Hepatocyte (in vitro differentiated cells): ENCODE results near the gene SCAMP5. TPM values are rescaled to one million over a fixed set of nuclear protein-coding genes. Genes with fewer than 3 reads are reported as not detected.

Source experiments
- DNase-seq: peaks from one replicate; pipeline ENCODE4 v3.0.0-alpha.2; 2016; ENCODE audit warnings: low spot score
- H2AFZ ChIP-seq: fragments of 200-600 bp; sonication (generic); 2 replicates; pipeline ENCODE4 v1.6.0; 2016; ENCODE audit warnings: antibody characterized with exemption, mild to moderate bottlenecking
- H3K27ac ChIP-seq: fragments of 200-600 bp; sonication (generic); 2 replicates; pipeline ENCODE4 v1.5.1; 2016; ENCODE audit warnings: mild to moderate bottlenecking
- H3K27me3 ChIP-seq: fragments of 200-600 bp; sonication (generic); 2 replicates; pipeline ENCODE4 v1.6.1; 2016
- H3K36me3 ChIP-seq: fragments of 200-600 bp; sonication (generic); replicated peaks from 2 replicates; pipeline ENCODE4 v1.5.1; 2016; ENCODE audit warnings: low read depth; ENCODE audit not compliant: insufficient read depth
- H3K4me1 ChIP-seq: fragments of 200-600 bp; sonication (generic); 2 replicates; pipeline ENCODE4 v1.5.1; 2016; ENCODE audit warnings: mild to moderate bottlenecking, moderate library complexity; ENCODE audit not compliant: insufficient read depth
- H3K4me2 ChIP-seq: fragments of 200-600 bp; sonication (generic); 2 replicates; pipeline ENCODE4 v1.6.0; 2016
- H3K4me3 ChIP-seq: fragments of 200-600 bp; sonication (generic); 2 replicates; pipeline ENCODE4 v1.5.1; 2016; ENCODE audit warnings: mild to moderate bottlenecking
- H3K79me2 ChIP-seq: fragments of 200-600 bp; sonication (generic); 2 replicates; pipeline ENCODE4 v1.6.0; 2017; ENCODE audit warnings: mild to moderate bottlenecking
- H3K9me2 ChIP-seq: fragments of 200-600 bp; sonication (generic); replicated peaks from 2 replicates; pipeline ENCODE4 v1.6.0; 2017; ENCODE audit warnings: mild to moderate bottlenecking; ENCODE audit not compliant: insufficient read depth
- H3K9me3 ChIP-seq: fragments of 200-600 bp; sonication (generic); 2 replicates; pipeline ENCODE4 v1.5.1; 2016; ENCODE audit warnings: low read depth, mild to moderate bottlenecking
- H4K20me1 ChIP-seq: fragments of 200-600 bp; sonication (generic); 2 replicates; pipeline ENCODE4 v1.6.0; 2016; ENCODE audit warnings: mild to moderate bottlenecking; ENCODE audit not compliant: insufficient read depth, poor library complexity, severe bottlenecking
- CTCF ChIP-seq: fragments of 200-600 bp; sonication (generic); IDR thresholded peaks from 2 replicates; pipeline ENCODE4 v1.5.1; 2016; ENCODE audit warnings: antibody characterized with exemption, mild to moderate bottlenecking; ENCODE audit not compliant: poor library complexity
- EZH2 ChIP-seq: fragments of 200-600 bp; sonication (generic); IDR thresholded peaks from 2 replicates; pipeline ENCODE4 v1.6.1; 2016; ENCODE audit warnings: antibody characterized with exemption, mild to moderate bottlenecking, borderline replicate concordance
- EZH2phosphoT487 ChIP-seq: fragments of 200-600 bp; sonication (generic); IDR thresholded peaks from one replicate; pipeline ENCODE4 v1.6.1; 2018; ENCODE audit warnings: antibody characterized with exemption, mild to moderate bottlenecking, low read depth, moderate library complexity; ENCODE audit not compliant: unreplicated experiment, severe bottlenecking
- WGBS: methylation state at CpG from one replicate; pipeline ENCODE4 v1.1.6; 2016; ENCODE audit warnings: low lambda C conversion rate; ENCODE audit errors: missing lambda C conversion rate; 5-methylcytosine and 5-hydroxymethylcytosine counted together
- polyA plus RNA-seq: library from polyadenylated mRNA; unstranded; fragments of >200 nt; fragmentation: Nextera tagmentation; extraction: Ambion mirVana; gene quantifications from 2 replicates; pipeline ENCODE4 v1.2.1, GENCODE V29; 2016
- total RNA-seq: library from RNA; depleted of rRNA; stranded (reverse); fragments of >200 nt; gene quantifications from 2 replicates; pipeline ENCODE4 v1.2.3, GENCODE V29; 2014

Gene SCAMP5
- total and polyA plus RNA-seq, 2 experiments from 2014 or later = 10.6 to 18.8 TPM

GRCh38 chr15:74954515-74954914 lies 40.8 kb upstream of the SCAMP5 start:
- Histone ChIP-seq H3K9me3 (no peaks in the 10 kb centered on the region), H2AFZ (no peak overlapping the region), H3K79me2 (peaks cover 11% of the 10 kb centered on the region), H3K4me1 (peaks cover 43% of the 10 kb centered on the region), H3K4me3 (peak overlapping the region; percentile 76), H3K9me2 (no peaks in the 10 kb centered on the region), H3K27ac (peak overlapping the region; percentile 90), H3K36me3 (no peaks in the 10 kb centered on the region), H3K27me3 (peaks cover 23% of the 10 kb centered on the region), H3K4me2 (peak overlapping the region; percentile 97), H4K20me1 (peaks cover 3% of the 10 kb centered on the region)
- no peak for TF ChIP-seq EZH2phosphoT487
- no peak for TF ChIP-seq EZH2
- TF ChIP-seq CTCF = no peak
- DNase-seq = peak; percentile 86

- no peaks in the 10 kb centered on the region for H3K9me3 ChIP-seq
- H3K36me3 ChIP-seq = no peaks in the 10 kb centered on the region
- peak overlapping the region; percentile 90 for H3K27ac ChIP-seq
- peaks cover 3% of the 10 kb centered on the region for H4K20me1 ChIP-seq
- peak; percentile 27 for DNase-seq
- H2AFZ ChIP-seq = no peak overlapping the region
- no peaks in the 10 kb centered on the region for H3K9me2 ChIP-seq
- H3K4me2 ChIP-seq = peak overlapping the region; percentile 97
- no peak for TF ChIP-seq EZH2
- no peak for TF ChIP-seq EZH2phosphoT487
- TF ChIP-seq CTCF = no peak
- peaks cover 28% of the 10 kb centered on the region for H3K27me3 ChIP-seq
- H3K79me2 ChIP-seq = peaks cover 11% of the 10 kb centered on the region
- peak overlapping the region; percentile 76 for H3K4me3 ChIP-seq
- peaks cover 43% of the 10 kb centered on the region for H3K4me1 ChIP-seq
- WGBS = 50% methylated on average over 8 of the region's 8 CpGs
Observed at GRCh38 chr15:74955017-74955416, 40.3 kb upstream of the SCAMP5 start.

GRCh38 chr15:74955796-74956647 lies 39.3 kb upstream of the SCAMP5 start:
- WGBS = 6% methylated on average over 70 of the region's 88 CpGs
- Histone ChIP-seq H3K27me3 (peaks cover 36% of the 10 kb centered on the region), H3K79me2 (peaks cover 11% of the 10 kb centered on the region), H3K4me3 (peak overlapping the region; percentile 76), H3K4me2 (peak overlapping the region; percentile 97), H4K20me1 (peaks cover 3% of the 10 kb centered on the region), H3K4me1 (peaks cover 43% of the 10 kb centered on the region), H2AFZ (peak overlapping the region; percentile 95), H3K36me3 (no peaks in the 10 kb centered on the region), H3K27ac (peak overlapping the region; percentile 90), H3K9me2 (no peaks in the 10 kb centered on the region), H3K9me3 (no peaks in the 10 kb centered on the region)
- TF ChIP-seq EZH2 (no peak), EZH2phosphoT487 (no peak), CTCF (peak; percentile 48)
- peak; percentile 90 for DNase-seq
